Mononuclear cell (primary cell): Measurements from ENCODE around the gene CIC. TPM values are rescaled to one million over a fixed set of nuclear protein-coding genes. Genes with fewer than 3 reads are reported as not detected.

ENCODE experiments used
- H3K27me3 ChIP-seq: 2 replicates; pipeline ENCODE4 v1.6.0; 2011; ENCODE audit warnings: low read length, control low read depth; ENCODE audit not compliant: insufficient read depth
- H3K4me1 ChIP-seq: 2 replicates; pipeline ENCODE4 v1.5.1; 2011; ENCODE audit warnings: mild to moderate bottlenecking, low read length, control low read depth; ENCODE audit not compliant: insufficient read depth
- H3K4me3 ChIP-seq: 2 replicates; pipeline ENCODE4 v1.5.1; 2011; ENCODE audit warnings: mild to moderate bottlenecking, low read length, moderate library complexity
- H3K9me3 ChIP-seq: 2 replicates; pipeline ENCODE4 v1.5.1; 2011; ENCODE audit warnings: low read depth, mild to moderate bottlenecking, control low read depth, low read length
- total RNA-seq: library from RNA; depleted of rRNA; stranded (reverse); fragments of >200 nt; gene quantifications from one replicate; pipeline ENCODE4 v1.2.3, GENCODE V29; 2012

The CIC gene
- total RNA-seq, 1 donor = 36.0 TPM

DNA sequence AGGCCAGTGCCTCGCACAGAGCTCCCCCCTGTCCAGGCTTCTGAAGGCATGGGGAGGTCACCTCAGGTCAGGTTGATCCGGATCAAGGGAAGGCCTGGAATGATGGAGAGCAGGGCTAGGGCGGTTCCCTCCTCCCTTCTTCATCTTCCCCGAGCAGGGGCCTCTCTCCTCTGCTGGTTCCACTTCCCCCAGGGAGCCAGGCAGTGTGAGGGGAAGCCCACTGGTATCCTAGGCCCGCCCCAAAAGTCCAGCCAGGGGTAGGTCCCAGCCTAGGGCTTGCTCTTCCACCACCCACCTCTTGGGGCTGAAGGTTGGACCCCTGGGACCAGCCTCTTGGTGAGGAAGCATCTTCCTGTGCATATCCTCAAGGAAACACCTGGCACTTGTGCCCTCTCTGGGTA lies 16.5 kb downstream of the CIC start:
- no peak overlapping the region for H3K4me3 ChIP-seq
- H3K4me1 ChIP-seq = peaks cover 50% of the 10 kb centered on the region

GRCh38 chr19:42285988-42286348 lies 16.9 kb downstream of the CIC start:
- H3K27me3 ChIP-seq = no peaks in the 10 kb centered on the region
- H3K9me3 ChIP-seq = no peaks in the 10 kb centered on the region
- H3K4me1 ChIP-seq = peaks cover 50% of the 10 kb centered on the region
- no peak overlapping the region for H3K4me3 ChIP-seq

More for the DNA sequence above, 16.5 kb downstream of the CIC start:
- Histone ChIP-seq H3K9me3 (no peaks in the 10 kb centered on the region), H3K27me3 (no peaks in the 10 kb centered on the region)

DNA sequence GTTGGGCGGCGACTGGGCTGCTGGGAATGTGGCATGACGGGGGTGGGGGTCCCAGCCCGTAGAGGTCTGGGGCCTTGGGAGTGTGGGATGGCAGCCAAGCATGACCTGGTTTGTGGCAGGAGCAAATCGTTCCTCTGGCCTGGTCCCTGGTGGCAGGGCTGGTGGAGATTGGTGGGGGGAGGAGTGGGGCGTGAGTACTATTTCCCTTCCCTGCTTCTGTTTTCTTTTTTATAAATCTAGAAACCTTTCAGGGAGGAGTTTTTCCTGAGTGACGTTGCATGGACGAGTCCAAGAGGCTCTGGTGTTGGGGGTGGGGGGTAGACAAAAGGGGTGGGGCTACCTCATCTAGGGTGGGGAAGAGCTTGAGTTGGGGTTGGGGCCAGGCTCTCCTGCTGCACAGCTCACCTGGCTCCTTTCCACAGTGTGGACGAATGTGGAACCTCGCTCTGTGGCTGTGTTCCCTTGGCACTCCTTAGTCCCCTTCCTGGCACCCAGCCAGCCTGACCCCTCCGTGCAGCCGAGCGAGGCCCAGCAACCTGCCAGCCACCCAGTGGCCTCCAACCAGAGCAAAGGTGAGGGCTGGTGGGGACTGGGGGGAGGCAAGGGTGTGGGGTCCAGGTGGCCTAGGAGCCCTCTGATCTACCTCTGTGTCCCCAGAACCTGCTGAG lies 17.4 kb downstream of the CIC start:
- Histone ChIP-seq H3K4me3 (no peak overlapping the region), H3K9me3 (no peaks in the 10 kb centered on the region), H3K4me1 (peaks cover 45% of the 10 kb centered on the region), H3K27me3 (no peaks in the 10 kb centered on the region)

- Histone ChIP-seq H3K9me3 (no peaks in the 10 kb centered on the region), H3K4me3 (no peak overlapping the region), H3K27me3 (no peaks in the 10 kb centered on the region), H3K4me1 (peaks cover 37% of the 10 kb centered on the region)
Measured at GRCh38 chr19:42287017-42287826, 18.2 kb downstream of the CIC start.

GRCh38 chr19:42287827-42288107 lies 18.7 kb downstream of the CIC start:
- Histone ChIP-seq H3K27me3 (no peaks in the 10 kb centered on the region), H3K9me3 (no peaks in the 10 kb centered on the region), H3K4me3 (no peak overlapping the region), H3K4me1 (peaks cover 32% of the 10 kb centered on the region)

DNA sequence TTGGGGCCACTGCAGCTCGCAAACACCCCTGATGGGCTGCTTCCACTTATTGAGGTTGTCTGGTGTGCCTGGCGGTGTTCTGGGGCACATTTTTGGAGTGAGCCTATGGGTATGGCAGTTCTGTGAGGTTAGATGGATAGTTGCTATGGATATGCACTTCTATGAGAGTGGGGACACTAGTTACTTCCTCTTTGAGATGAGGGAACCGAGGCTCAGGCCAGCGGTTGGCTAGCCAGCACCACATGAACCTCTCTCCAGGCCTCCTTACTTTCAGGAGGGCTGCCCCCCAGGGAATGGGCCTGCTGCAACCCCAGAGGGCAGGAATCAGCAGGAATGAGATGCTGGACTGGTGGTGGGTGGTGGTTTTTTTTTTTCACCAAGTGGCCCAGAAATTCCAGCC lies 19.3 kb downstream of the CIC start:
- Histone ChIP-seq H3K27me3 (no peaks in the 10 kb centered on the region), H3K4me3 (no peak overlapping the region), H3K4me1 (peaks cover 26% of the 10 kb centered on the region), H3K9me3 (no peaks in the 10 kb centered on the region)

DNA sequence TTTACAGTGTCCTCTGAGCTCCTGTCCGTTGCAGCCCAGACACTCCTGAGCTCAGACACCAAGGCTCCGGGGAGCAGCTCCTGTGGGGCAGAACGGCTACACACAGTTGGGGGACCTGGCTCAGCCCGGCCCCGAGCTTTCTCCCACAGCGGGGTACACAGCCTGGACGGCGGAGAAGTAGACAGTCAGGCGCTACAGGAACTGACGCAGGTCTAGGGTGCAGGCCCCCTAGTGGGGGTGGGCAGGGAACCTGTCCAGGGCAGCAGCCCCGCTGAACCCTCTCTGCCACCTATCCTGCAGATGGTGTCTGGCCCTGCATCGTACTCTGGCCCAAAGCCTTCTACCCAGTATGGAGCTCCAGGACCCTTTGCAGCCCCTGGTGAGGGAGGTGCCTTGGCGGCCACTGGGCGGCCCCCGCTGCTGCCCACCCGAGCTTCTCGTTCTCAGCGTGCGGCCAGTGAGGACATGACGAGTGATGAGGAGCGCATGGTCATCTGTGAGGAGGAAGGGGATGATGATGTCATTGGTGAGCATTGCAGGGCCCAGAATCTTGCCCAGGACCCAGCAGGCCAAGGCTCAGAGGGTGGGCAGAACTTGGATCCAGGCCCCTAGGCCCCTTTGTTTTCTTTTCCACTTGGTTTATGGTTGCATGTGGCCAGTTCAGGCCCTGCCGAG lies 20.0 kb downstream of the CIC start:
- Histone ChIP-seq H3K27me3 (no peaks in the 10 kb centered on the region), H3K4me3 (no peak overlapping the region), H3K4me1 (peaks cover 24% of the 10 kb centered on the region), H3K9me3 (no peaks in the 10 kb centered on the region)

DNA sequence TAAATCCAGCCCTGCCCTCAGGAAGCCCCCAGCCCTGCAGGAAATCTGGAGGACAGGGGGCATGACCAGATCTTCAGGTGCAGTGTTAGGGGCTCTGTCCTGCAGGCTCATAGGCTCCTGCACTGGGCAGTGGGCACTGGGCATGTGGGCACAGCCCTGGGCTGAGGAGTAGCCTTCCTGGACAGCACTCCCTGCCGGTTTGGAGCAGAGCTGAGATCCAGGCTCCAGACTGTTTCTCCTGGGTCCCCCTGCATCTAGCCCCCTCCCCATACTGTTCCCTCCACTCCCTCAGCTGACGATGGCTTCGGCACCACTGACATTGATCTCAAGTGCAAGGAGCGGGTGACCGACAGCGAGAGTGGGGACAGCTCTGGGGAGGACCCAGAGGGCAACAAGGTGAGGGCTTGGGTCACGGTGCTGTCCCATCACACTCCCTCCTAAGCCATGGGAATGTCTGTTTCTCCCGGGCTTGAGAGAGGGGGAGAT lies 20.5 kb downstream of the CIC start:
- Histone ChIP-seq H3K9me3 (no peaks in the 10 kb centered on the region), H3K4me1 (peaks cover 23% of the 10 kb centered on the region), H3K4me3 (no peak overlapping the region)

GRCh38 chr19:42290136-42290522 lies 21.1 kb downstream of the CIC start:
- H3K9me3 ChIP-seq = no peaks in the 10 kb centered on the region
- no peak overlapping the region for H3K4me3 ChIP-seq
- no peaks in the 10 kb centered on the region for H3K27me3 ChIP-seq
- H3K4me1 ChIP-seq = peaks cover 18% of the 10 kb centered on the region

More for the DNA sequence above, 20.5 kb downstream of the CIC start:
- no peaks in the 10 kb centered on the region for H3K27me3 ChIP-seq

DNA sequence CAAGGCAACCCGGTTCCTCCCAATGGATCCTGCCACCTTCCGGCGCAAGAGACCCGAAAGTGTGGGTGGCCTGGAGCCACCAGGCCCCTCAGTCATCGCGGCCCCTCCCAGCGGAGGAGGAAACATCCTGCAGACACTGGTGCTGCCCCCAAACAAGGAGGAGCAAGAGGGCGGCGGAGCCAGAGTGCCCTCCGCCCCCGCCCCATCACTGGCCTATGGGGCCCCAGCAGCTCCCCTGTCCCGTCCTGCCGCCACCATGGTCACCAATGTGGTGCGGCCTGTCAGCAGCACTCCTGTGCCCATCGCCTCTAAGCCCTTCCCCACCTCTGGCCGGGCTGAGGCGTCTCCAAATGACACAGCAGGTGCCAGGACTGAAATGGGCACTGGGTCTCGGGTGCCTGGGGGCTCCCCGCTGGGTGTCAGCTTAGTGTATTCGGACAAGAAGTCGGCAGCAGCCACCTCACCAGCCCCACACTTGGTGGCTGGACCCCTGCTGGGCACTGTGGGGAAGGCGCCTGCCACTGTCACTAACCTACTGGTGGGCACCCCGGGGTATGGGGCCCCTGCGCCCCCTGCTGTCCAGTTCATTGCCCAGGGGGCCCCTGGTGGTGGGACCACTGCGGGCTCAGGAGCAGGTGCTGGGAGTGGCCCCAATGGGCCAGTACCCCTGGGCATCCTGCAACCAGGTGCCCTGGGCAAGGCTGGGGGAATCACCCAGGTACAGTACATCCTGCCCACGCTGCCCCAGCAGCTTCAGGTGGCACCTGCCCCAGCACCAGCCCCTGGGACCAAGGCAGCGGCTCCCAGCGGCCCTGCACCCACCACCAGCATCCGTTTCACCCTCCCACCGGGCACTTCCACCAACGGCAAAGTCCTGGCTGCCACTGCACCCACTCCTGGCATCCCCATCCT lies 21.7 kb downstream of the CIC start:
- Histone ChIP-seq H3K4me1 (peaks cover 11% of the 10 kb centered on the region), H3K4me3 (no peak overlapping the region), H3K27me3 (no peaks in the 10 kb centered on the region), H3K9me3 (no peaks in the 10 kb centered on the region)

- Histone ChIP-seq H3K4me3 (no peak overlapping the region), H3K4me1 (peaks cover 5% of the 10 kb centered on the region), H3K27me3 (no peaks in the 10 kb centered on the region), H3K9me3 (no peaks in the 10 kb centered on the region)
Measured at GRCh38 chr19:42291435-42291810, 22.4 kb downstream of the CIC start.

DNA sequence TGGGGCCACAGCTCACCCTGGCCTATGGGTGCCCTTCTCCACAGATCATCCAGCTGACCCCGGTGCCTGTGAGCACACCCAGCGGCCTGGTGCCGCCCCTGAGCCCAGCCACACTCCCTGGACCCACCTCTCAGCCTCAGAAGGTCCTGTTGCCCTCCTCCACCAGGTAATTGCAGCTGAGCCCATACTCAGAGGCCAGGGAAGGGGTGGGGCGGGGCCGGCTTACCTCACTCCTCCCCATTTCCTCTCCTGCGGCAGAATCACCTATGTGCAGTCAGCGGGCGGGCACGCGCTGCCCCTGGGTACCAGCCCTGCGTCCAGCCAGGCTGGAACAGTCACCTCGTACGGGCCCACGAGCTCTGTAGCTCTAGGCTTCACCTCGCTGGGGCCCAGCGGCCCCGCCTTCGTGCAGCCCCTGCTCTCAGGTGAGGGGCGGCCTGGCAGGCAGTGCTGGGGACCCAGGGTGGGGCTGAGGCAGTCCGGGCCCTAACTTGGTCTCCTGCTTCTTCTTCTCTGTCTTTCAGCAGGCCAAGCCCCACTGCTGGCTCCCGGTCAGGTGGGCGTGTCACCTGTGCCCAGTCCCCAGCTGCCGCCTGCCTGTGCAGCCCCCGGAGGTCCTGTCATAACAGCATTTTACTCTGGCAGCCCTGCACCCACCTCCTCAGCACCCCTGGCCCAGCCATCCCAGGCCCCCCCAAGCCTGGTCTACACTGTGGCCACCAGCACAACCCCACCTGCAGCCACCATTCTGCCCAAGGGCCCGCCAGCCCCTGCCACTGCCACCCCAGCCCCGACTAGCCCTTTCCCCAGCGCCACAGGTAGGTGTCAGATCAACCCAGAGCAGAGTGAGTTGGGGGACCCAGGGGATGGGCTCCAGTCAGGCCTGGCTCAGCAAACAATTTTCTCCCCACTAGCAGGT lies 23.2 kb downstream of the CIC start:
- Histone ChIP-seq H3K4me1 (no peaks in the 10 kb centered on the region), H3K27me3 (no peaks in the 10 kb centered on the region), H3K4me3 (no peak overlapping the region), H3K9me3 (no peaks in the 10 kb centered on the region)

DNA sequence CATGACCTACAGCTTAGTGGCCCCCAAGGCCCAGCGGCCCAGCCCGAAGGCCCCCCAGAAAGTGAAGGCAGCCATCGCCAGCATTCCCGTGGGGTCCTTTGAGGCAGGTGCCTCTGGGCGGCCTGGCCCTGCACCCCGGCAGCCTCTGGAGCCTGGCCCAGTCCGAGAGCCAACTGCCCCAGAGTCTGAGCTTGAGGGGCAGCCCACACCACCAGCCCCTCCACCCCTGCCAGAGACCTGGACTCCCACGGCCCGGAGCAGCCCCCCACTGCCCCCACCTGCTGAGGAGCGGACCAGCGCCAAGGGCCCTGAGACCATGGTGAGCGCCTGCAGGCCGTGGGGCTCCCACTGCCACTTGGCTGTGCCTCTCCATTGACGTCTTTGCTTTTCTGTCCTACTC lies 23.9 kb downstream of the CIC start:
- Histone ChIP-seq H3K4me1 (no peaks in the 10 kb centered on the region), H3K27me3 (no peaks in the 10 kb centered on the region), H3K9me3 (no peaks in the 10 kb centered on the region), H3K4me3 (no peak overlapping the region)

GRCh38 chr19:42293540-42293939 lies 24.5 kb downstream of the CIC start:
- no peaks in the 10 kb centered on the region for H3K4me1 ChIP-seq
- no peak overlapping the region for H3K4me3 ChIP-seq
- no peaks in the 10 kb centered on the region for H3K27me3 ChIP-seq
- no peaks in the 10 kb centered on the region for H3K9me3 ChIP-seq
